PC-3 (cell line): ENCODE results near the gene UNC5B. TPM values are rescaled to one million over a fixed set of nuclear protein-coding genes. Genes with fewer than 3 reads are reported as not detected.

ENCODE experiments used
- ATAC-seq: fragments of 200-7000 bp; cut with Tn5 transposase; 2 replicates; pipeline ENCODE4 v1.9.1; 2020; ENCODE audit warnings: mild to moderate bottlenecking, moderate library complexity
- BruUV-seq: library from RNA; stranded (reverse); fragments of 400-500 nt; replicated peaks from 2 replicates; lab custom pipeline; 2021; lab: Mats Ljungman, UMichigan
- CTCF ChIA-PET: fragments of 300-600 bp; sonication (Branson Sonifier 250); formaldehyde crosslinking; loops from one replicate; lab custom pipeline; 2022; ENCODE audit warnings: antibody characterized with exemption; lab: Charles Lee
- POLR2A ChIA-PET: fragments of 300-600 bp; sonication (Branson Sonifier 250); formaldehyde crosslinking; loops from one replicate; lab custom pipeline; 2022; ENCODE audit warnings: antibody characterized with exemption; ENCODE audit not compliant: unreplicated experiment; lab: Charles Lee
- DNase-seq: peaks from one replicate; pipeline ENCODE4 v3.0.0-alpha.2; 2015
- H2AFZ ChIP-seq: fragments of 300-600 bp; sonication (generic); 2 replicates; pipeline ENCODE4 v1.6.0; 2016; ENCODE audit warnings: antibody characterized with exemption, low read length
- H3F3A ChIP-seq: fragments of 300-600 bp; sonication (generic); one replicate; pipeline ENCODE4 v1.6.0; 2017; ENCODE audit warnings: antibody characterized with exemption, low read length, control low read depth, mild to moderate bottlenecking; ENCODE audit not compliant: unreplicated experiment
- H3K27ac ChIP-seq: fragments of 300-600 bp; sonication (generic); 2 replicates; pipeline ENCODE4 v1.5.1; 2016; ENCODE audit warnings: mild to moderate bottlenecking, low read length
- H3K27me3 ChIP-seq: fragments of 300-600 bp; sonication (generic); 2 replicates; pipeline ENCODE4 v1.6.1; 2016; ENCODE audit warnings: low read length, mixed read lengths
- H3K36me3 ChIP-seq: fragments of 300-600 bp; sonication (generic); 2 replicates; pipeline ENCODE4 v1.6.1; 2016; ENCODE audit warnings: low read depth, mixed run types, low read length, mixed read lengths
- H3K4me1 ChIP-seq: fragments of 300-600 bp; sonication (generic); 2 replicates; pipeline ENCODE4 v1.5.1; 2016; ENCODE audit warnings: low read length; ENCODE audit not compliant: insufficient read depth
- H3K4me2 ChIP-seq: fragments of 300-600 bp; sonication (generic); 2 replicates; pipeline ENCODE4 v1.6.0; 2016; ENCODE audit warnings: low read length
- H3K4me3 ChIP-seq: fragments of 300-600 bp; sonication (generic); 2 replicates; pipeline ENCODE4 v1.5.1; 2016; ENCODE audit warnings: mild to moderate bottlenecking, low read length, mixed read lengths
- H3K79me2 ChIP-seq: fragments of 300-600 bp; sonication (generic); 2 replicates; pipeline ENCODE4 v1.6.1; 2017; ENCODE audit warnings: low read length, mixed read lengths
- H3K9ac ChIP-seq: fragments of 300-600 bp; sonication (generic); 2 replicates; pipeline ENCODE4 v1.6.0; 2016; ENCODE audit warnings: mild to moderate bottlenecking, low read length
- H3K9me2 ChIP-seq: fragments of 300-600 bp; sonication (generic); replicated peaks from 2 replicates; pipeline ENCODE4 v1.6.1; 2016; ENCODE audit warnings: mixed run types, low read length, mixed read lengths
- H3K9me3 ChIP-seq: fragments of 300-600 bp; sonication (generic); 2 replicates; pipeline ENCODE4 v1.6.1; 2016; ENCODE audit warnings: low read length, mixed read lengths
- H4K20me1 ChIP-seq: fragments of 300-600 bp; sonication (generic); 2 replicates; pipeline ENCODE4 v1.6.1; 2016; ENCODE audit warnings: low read length, mixed read lengths
- CTCF ChIP-seq: fragments of 300-600 bp; sonication (generic); conservative IDR thresholded peaks from 2 replicates; pipeline ENCODE4 v1.5.1; 2017; ENCODE audit warnings: antibody characterized with exemption, low read depth, mild to moderate bottlenecking, low read length
- EZH2 ChIP-seq: fragments of 300-600 bp; sonication (generic); IDR thresholded peaks from one replicate; pipeline ENCODE4 v1.6.1; 2017; ENCODE audit warnings: antibody characterized with exemption, mild to moderate bottlenecking, low read length; ENCODE audit not compliant: unreplicated experiment
- EZH2phosphoT487 ChIP-seq: fragments of 300-600 bp; sonication (generic); IDR thresholded peaks from 2 replicates; pipeline ENCODE4 v1.6.1; 2018; ENCODE audit warnings: mild to moderate bottlenecking, antibody characterized with exemption, low read length, borderline replicate concordance
- intact Hi-C: fragments of 100-400 bp; cut with micrococcal nuclease; formaldehyde crosslinking; loops from 2 replicates; pipeline ENCODE4 v1.9.0; 2023
- total RNA-seq: library from RNA; depleted of rRNA; stranded (reverse); fragments of >200 nt; gene quantifications from 2 replicates; pipeline ENCODE4 v1.2.3, GENCODE V29; 2014

The UNC5B gene
- total RNA-seq, 1 experiment from 2014 or later: 0.26 TPM

- H2AFZ ChIP-seq: no peak overlapping the region
- H3K36me3 ChIP-seq: no peaks in the 10 kb centered on the region
- no peaks in the 10 kb centered on the region for H3K9me3 ChIP-seq
- no peaks in the 10 kb centered on the region for H3K27me3 ChIP-seq
- no peaks in the 10 kb centered on the region for H4K20me1 ChIP-seq
- ATAC-seq (no peak), DNase-seq (no peak)
- POLR2A ChIA-PET: no interaction called here
- peaks cover 16% of the 10 kb centered on the region; the same call in 1 of the 2 replicates for H3K4me1 ChIP-seq
- CTCF ChIA-PET: no interaction called here
- H3F3A ChIP-seq: no peaks in the 10 kb centered on the region
- no peak overlapping the region for H3K9ac ChIP-seq
- H3K4me3 ChIP-seq: no peak overlapping the region
- TF ChIP-seq EZH2phosphoT487: no peak
- TF ChIP-seq CTCF: no peak
- TF ChIP-seq EZH2: no peak
- H3K9me2 ChIP-seq: no peaks in the 10 kb centered on the region
- BruUV-seq: no TSS peak
- H3K4me2 ChIP-seq: no peak overlapping the region
- intact Hi-C loops: loop anchor here (1.0 kb wide), 1 partner anchor 10 kb away; no protein-coding TSS in a partner anchor
- no peaks in the 10 kb centered on the region for H3K79me2 ChIP-seq
- H3K27ac ChIP-seq: no peak overlapping the region
Measured at GRCh38 chr10:71257319-71257997, 45.1 kb downstream of the UNC5B start.

- H3K4me1 ChIP-seq: peaks cover 16% of the 10 kb centered on the region; the same call in 1 of the 2 replicates
- ChIA-PET POLR2A (no interaction called here), CTCF (no interaction called here)
- H3K9me3 ChIP-seq: no peaks in the 10 kb centered on the region
- H3F3A ChIP-seq: no peaks in the 10 kb centered on the region
- intact Hi-C loops: no loop called here
- no TSS peak for BruUV-seq
- H3K9me2 ChIP-seq: no peaks in the 10 kb centered on the region
- no peak overlapping the region for H2AFZ ChIP-seq
- no peaks in the 10 kb centered on the region for H3K79me2 ChIP-seq
- ATAC-seq (no peak), DNase-seq (no peak)
- H4K20me1 ChIP-seq: no peaks in the 10 kb centered on the region
- H3K36me3 ChIP-seq: no peaks in the 10 kb centered on the region
- H3K27ac ChIP-seq: no peak overlapping the region
- TF ChIP-seq EZH2phosphoT487: no peak
- TF ChIP-seq EZH2: no peak
- no peak for TF ChIP-seq CTCF
- no peak overlapping the region for H3K9ac ChIP-seq
- H3K27me3 ChIP-seq: no peaks in the 10 kb centered on the region
- no peak overlapping the region for H3K4me2 ChIP-seq
- no peak overlapping the region for H3K4me3 ChIP-seq
Measured at GRCh38 chr10:71258046-71258445, 45.7 kb downstream of the UNC5B start.

- DNase-seq (no peak), ATAC-seq (no peak)
- TF ChIP-seq EZH2phosphoT487: no peak
- TF ChIP-seq CTCF: no peak
- TF ChIP-seq EZH2: no peak
- ChIA-PET POLR2A (no interaction called here), CTCF (no interaction called here)
- H3K4me1 ChIP-seq: peaks cover 16% of the 10 kb centered on the region; the same call in 1 of the 2 replicates
- no peaks in the 10 kb centered on the region for H3K9me3 ChIP-seq
- H4K20me1 ChIP-seq: no peaks in the 10 kb centered on the region
- H3K27ac ChIP-seq: no peak overlapping the region
- no peak overlapping the region for H3K9ac ChIP-seq
- BruUV-seq: no TSS peak
- H3K9me2 ChIP-seq: no peaks in the 10 kb centered on the region
- no peaks in the 10 kb centered on the region for H3K27me3 ChIP-seq
- no peaks in the 10 kb centered on the region for H3F3A ChIP-seq
- H3K79me2 ChIP-seq: no peaks in the 10 kb centered on the region
- no peak overlapping the region for H3K4me3 ChIP-seq
- H3K36me3 ChIP-seq: no peaks in the 10 kb centered on the region
- H3K4me2 ChIP-seq: no peak overlapping the region
- no peak overlapping the region for H2AFZ ChIP-seq
- intact Hi-C loops: no loop called here
Measured at GRCh38 chr10:71258446-71259145, 46.2 kb downstream of the UNC5B start.
